Endothelial cell of umbilical vein (primary cell): ENCODE measurements around the gene HNMT. TPM values are rescaled to one million over a fixed set of nuclear protein-coding genes. Genes with fewer than 3 reads are reported as not detected.

Experiments
- BruUV-seq: library from RNA; stranded (reverse); fragments of 400-500 nt; replicated peaks from 2 replicates; lab custom pipeline; 2021; lab: Mats Ljungman, UMichigan
- CTCF ChIA-PET: fragments of 300-600, 350-600 bp; sonication (Branson Sonifier 250); formaldehyde crosslinking; loops from one replicate; lab custom pipeline; 2021; ENCODE audit warnings: antibody characterized with exemption, inconsistent platforms; lab: Charles Lee
- POLR2A ChIA-PET: fragments of 300-600, 350-600 bp; sonication (Branson Sonifier 250); formaldehyde crosslinking; loops from one replicate; lab custom pipeline; 2021; ENCODE audit warnings: antibody characterized with exemption, inconsistent platforms; lab: Charles Lee
- DNase-seq: peaks from one replicate; pipeline ENCODE4 v3.0.0-alpha.2; 2011; ENCODE audit warnings: low read depth, low spot score
- FAIRE-seq: peaks from 2 replicates; lab custom pipeline; 2011; peaks lifted over from hg19 to GRCh38; lab: Jason Lieb, UNC
- H2AFZ ChIP-seq: 2 replicates; pipeline ENCODE4 v1.6.0; 2012; ENCODE audit warnings: low read depth, low read length, control low read depth, inconsistent platforms
- H3K27ac ChIP-seq: 2 replicates; pipeline ENCODE4 v1.5.1; 2011; ENCODE audit warnings: low read depth, mild to moderate bottlenecking, control low read depth, low read length, moderate library complexity; ENCODE audit not compliant: insufficient read depth
- H3K27me3 ChIP-seq, 2 experiments: 2 replicates each; pipeline versions ENCODE4 v1.6.0 to v1.6.1; 2011; ENCODE audit warnings: low read length in 2 of 2, mixed read lengths in 1 of 2; ENCODE audit not compliant: control insufficient read depth in 2 of 2, insufficient read depth in 2 of 2
- H3K36me3 ChIP-seq, 2 experiments: 2 replicates in 1 of 2; 3 replicates in 1 of 2; pipeline ENCODE4 v1.5.1; 2011; ENCODE audit warnings: low read length in 2 of 2, mild to moderate bottlenecking in 1 of 2, moderate library complexity in 1 of 2; ENCODE audit not compliant: control insufficient read depth in 2 of 2, insufficient read depth in 2 of 2; ENCODE audit errors: extremely low read depth in 1 of 2
- H3K4me1 ChIP-seq: 3 replicates; pipeline ENCODE4 v1.5.1; 2011; ENCODE audit warnings: mild to moderate bottlenecking, low read length; ENCODE audit not compliant: control insufficient read depth, insufficient read depth; ENCODE audit errors: extremely low read depth
- H3K4me2 ChIP-seq: 2 replicates; pipeline ENCODE4 v1.6.1; 2011; ENCODE audit warnings: low read length, control low read depth, mixed read lengths; ENCODE audit not compliant: insufficient read depth
- H3K4me3 ChIP-seq, 3 experiments: fragments of 200-600 bp in 1 of 3; sonication (generic), shearing (Covaris generic) in 1 of 3; replicated peaks in 1 of 3; 2 replicates each; pipeline ENCODE4 v1.5.1; 2011 to 2016; ENCODE audit warnings: control low read depth in 3 of 3, low read length in 3 of 3, mild to moderate bottlenecking in 2 of 3, inconsistent platforms in 1 of 3, low read depth in 1 of 3, moderate library complexity in 1 of 3; ENCODE audit not compliant: insufficient read depth in 1 of 3
- H3K79me2 ChIP-seq: 2 replicates; pipeline ENCODE4 v1.6.0; 2012; ENCODE audit warnings: low read length, inconsistent platforms; ENCODE audit not compliant: control insufficient read depth, insufficient read depth
- H3K9ac ChIP-seq: replicated peaks from 2 replicates; pipeline ENCODE3; 2011; ENCODE audit warnings: low read length, control low read depth; ENCODE audit not compliant: insufficient read depth; ENCODE audit errors: extremely low read depth
- H3K9me1 ChIP-seq: replicated peaks from 3 replicates; pipeline ENCODE4 v1.6.0; 2011; ENCODE audit warnings: mild to moderate bottlenecking, low read length; ENCODE audit not compliant: control insufficient read depth, insufficient read depth; ENCODE audit errors: extremely low read depth
- H3K9me3 ChIP-seq: replicated peaks from 2 replicates; pipeline ENCODE4 v1.5.1; 2012; ENCODE audit warnings: low read length, inconsistent platforms; ENCODE audit not compliant: control insufficient read depth, insufficient read depth
- H4K20me1 ChIP-seq: replicated peaks from 2 replicates; pipeline ENCODE3; 2011; ENCODE audit warnings: mild to moderate bottlenecking, low read length; ENCODE audit not compliant: control insufficient read depth, insufficient read depth; ENCODE audit errors: extremely low read depth
- EZH2 ChIP-seq: IDR thresholded peaks from 2 replicates; pipeline ENCODE4 v1.6.1; 2012; ENCODE audit warnings: borderline replicate concordance, low read depth, mild to moderate bottlenecking, moderate library complexity, low read length, inconsistent platforms; ENCODE audit not compliant: severe bottlenecking
- GATA2 ChIP-seq: IDR thresholded peaks from 2 replicates; pipeline ENCODE4 v1.7.0; 2011; ENCODE audit warnings: low read depth, mild to moderate bottlenecking, moderate library complexity, mixed read lengths, low read length; ENCODE audit not compliant: insufficient read length, insufficient read depth
- JUN ChIP-seq: IDR thresholded peaks from 2 replicates; pipeline ENCODE4 v1.6.1; 2011; ENCODE audit warnings: borderline replicate concordance, low read depth; ENCODE audit not compliant: insufficient read length, insufficient read depth
- POLR2A ChIP-seq: IDR thresholded peaks from 2 replicates; pipeline ENCODE4 v1.6.1; 2012; ENCODE audit warnings: low read depth, mild to moderate bottlenecking, control low read depth, low read length
- POLR2AphosphoS5 ChIP-seq: IDR thresholded peaks from 2 replicates; pipeline ENCODE4 v1.6.1; 2012; ENCODE audit warnings: low read depth, mild to moderate bottlenecking, control low read depth, low read length, moderate library complexity; ENCODE audit not compliant: insufficient read depth
- dilution Hi-C: fragments of 300-500 bp; cut with MboI; formaldehyde crosslinking; loops from one replicate; pipeline ENCODE4 v1.15.0; 2019; ENCODE audit warnings: low sequenced_read_pairs; ENCODE audit not compliant: extremely low pct_ligation_motif_present
- intact Hi-C: fragments of 100-400 bp; cut with micrococcal nuclease; formaldehyde crosslinking; loops from one replicate; pipeline ENCODE4 v1.10.0; 2022
- polyA plus RNA-seq, 4 experiments: library from polyadenylated mRNA; depleted of rRNA in 3 of 4; stranded (reverse) in 3 of 4; unstranded in 1 of 4; fragments of >200 nt; gene quantifications; 2 replicates each; pipeline versions ENCODE4 v1.2.1 to v1.2.3, GENCODE V29; 2011 to 2012; ENCODE audit warnings: missing spikeins in 1 of 4
- total RNA-seq: library from RNA; stranded (reverse); gene quantifications from 2 replicates; pipeline ENCODE4 v1.2.3, GENCODE V29; 2021
- TF ChIP-seq, protein P1 (sequence below), 2 donors: IDR thresholded peaks; 1 replicate in 1 of 2; 2 replicates in 1 of 2; pipeline ENCODE4 v1.5.1; 2011; ENCODE audit warnings: low read length in 2 of 2, mild to moderate bottlenecking in 2 of 2, moderate library complexity in 2 of 2, control low read depth in 1 of 2, inconsistent platforms in 1 of 2, low read depth in 1 of 2; ENCODE audit not compliant: insufficient read depth in 1 of 2; ENCODE audit errors: extremely low read depth in 1 of 2
- TF ChIP-seq, protein P2 (sequence below): IDR thresholded peaks from 2 replicates; pipeline ENCODE4 v1.6.1; 2011; ENCODE audit not compliant: insufficient read depth, insufficient read length

Gene HNMT
- total and polyA plus RNA-seq, 2 donors (not counting 3 experiments of a cell fraction or from before 2014, with no cell fraction given), result 8.6 to 16.9 TPM

DNA sequence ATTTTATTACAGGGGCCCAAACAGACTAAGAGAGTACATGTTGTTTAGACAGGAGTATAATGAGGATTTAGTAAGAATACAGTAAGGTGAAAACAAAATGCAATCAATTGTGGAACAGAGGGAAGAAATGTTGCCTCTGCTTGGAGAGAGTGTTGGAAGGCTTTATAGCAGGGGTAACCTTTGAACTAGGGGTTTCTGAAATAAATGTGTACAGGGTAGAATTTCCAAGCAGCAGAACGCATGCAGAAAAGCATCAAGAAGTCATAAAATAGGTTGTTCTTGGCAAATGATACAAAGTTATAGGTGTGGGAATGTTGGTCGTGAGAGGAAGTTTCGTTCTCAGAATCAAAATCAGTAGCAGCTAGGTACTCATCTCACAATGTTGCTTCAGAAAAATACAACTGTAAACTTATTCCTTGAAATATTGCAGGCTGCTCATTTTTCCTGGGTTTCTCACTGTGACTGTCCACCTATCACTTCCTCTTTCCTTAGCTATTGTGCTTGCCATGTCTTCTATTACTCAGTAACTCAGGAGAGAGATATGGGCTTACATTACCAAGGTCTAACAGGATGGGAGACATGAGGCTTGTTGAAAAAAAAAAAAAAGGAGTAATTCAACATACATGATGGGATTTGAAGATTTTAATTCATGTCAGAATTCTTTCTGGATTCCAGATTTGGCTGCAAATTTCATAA, 17.1 kb upstream of the HNMT start:
- Histone ChIP-seq H4K20me1 (no peaks in the 10 kb centered on the region), H3K4me3 (no peak overlapping the region), H3K9ac (no peak overlapping the region), H2AFZ (no peak overlapping the region), H3K4me2 (no peak overlapping the region), H3K9me1 (no peaks in the 10 kb centered on the region), H3K4me1 (no peaks in the 10 kb centered on the region), H3K9me3 (no peaks in the 10 kb centered on the region), H3K27ac (no peak overlapping the region), H3K27me3 (no peaks in the 10 kb centered on the region), H3K79me2 (no peaks in the 10 kb centered on the region), H3K36me3 (no peaks in the 10 kb centered on the region)
- dilution Hi-C loops, result no loop called here
- BruUV-seq, result no TSS peak
- CTCF ChIA-PET, result interaction anchor here (0.6 to 6.8 kb wide), 9 partner anchors 11 to 840 kb away, joined by 3 to 103 read pairs (median 4); partner anchors contain the start of gene HNMT
- DNase-seq (no peak), FAIRE-seq (peak; percentile 28)
- intact Hi-C loops, result loop anchor here (1.0 to 5.0 kb wide), 6 partner anchors 37 to 880 kb away; partner anchors contain the start of gene SPOPL
- POLR2A ChIA-PET, result no interaction called here
- TF ChIP-seq EZH2 (no peak), JUN (no peak), POLR2AphosphoS5 (no peak), POLR2A (no peak), GATA2 (no peak)
- TF ChIP-seq, protein P1, sequence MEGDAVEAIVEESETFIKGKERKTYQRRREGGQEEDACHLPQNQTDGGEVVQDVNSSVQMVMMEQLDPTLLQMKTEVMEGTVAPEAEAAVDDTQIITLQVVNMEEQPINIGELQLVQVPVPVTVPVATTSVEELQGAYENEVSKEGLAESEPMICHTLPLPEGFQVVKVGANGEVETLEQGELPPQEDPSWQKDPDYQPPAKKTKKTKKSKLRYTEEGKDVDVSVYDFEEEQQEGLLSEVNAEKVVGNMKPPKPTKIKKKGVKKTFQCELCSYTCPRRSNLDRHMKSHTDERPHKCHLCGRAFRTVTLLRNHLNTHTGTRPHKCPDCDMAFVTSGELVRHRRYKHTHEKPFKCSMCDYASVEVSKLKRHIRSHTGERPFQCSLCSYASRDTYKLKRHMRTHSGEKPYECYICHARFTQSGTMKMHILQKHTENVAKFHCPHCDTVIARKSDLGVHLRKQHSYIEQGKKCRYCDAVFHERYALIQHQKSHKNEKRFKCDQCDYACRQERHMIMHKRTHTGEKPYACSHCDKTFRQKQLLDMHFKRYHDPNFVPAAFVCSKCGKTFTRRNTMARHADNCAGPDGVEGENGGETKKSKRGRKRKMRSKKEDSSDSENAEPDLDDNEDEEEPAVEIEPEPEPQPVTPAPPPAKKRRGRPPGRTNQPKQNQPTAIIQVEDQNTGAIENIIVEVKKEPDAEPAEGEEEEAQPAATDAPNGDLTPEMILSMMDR (IDR thresholded peaks at IDR 0.05; ENCODE audit: extremely low read depth in 1 of 2, insufficient read depth in 1 of 2, low read depth in 1 of 2, low read length in 2 of 2), result no peak
- TF ChIP-seq, protein P2, sequence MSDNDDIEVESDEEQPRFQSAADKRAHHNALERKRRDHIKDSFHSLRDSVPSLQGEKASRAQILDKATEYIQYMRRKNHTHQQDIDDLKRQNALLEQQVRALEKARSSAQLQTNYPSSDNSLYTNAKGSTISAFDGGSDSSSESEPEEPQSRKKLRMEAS, result no peak
